K562 (cell line): Measurements from ENCODE around the gene CXCL17. TPM values are rescaled to one million over a fixed set of nuclear protein-coding genes. Genes with fewer than 3 reads are reported as not detected.

Experiments used
- ATAC-seq: fragments of 200-7000 bp; cut with Tn5 transposase; 3 replicates; pipeline ENCODE4 v1.9.1; 2020; ENCODE audit warnings: moderate library complexity
- BruUV-seq: library from RNA; stranded (reverse); fragments of 400-500 nt; replicated peaks from 2 replicates; lab custom pipeline; 2021; lab: Mats Ljungman, UMichigan
- CTCF ChIA-PET: fragments of 300-600 bp; formaldehyde crosslinking; extraction: SDS; loops from one replicate; lab custom pipeline; 2021; ENCODE audit warnings: low intra/inter-chr PET ratio; lab: Yijun Ruan, JAX
- POLR2A ChIA-PET: fragments of 300-600, 350-650 bp; sonication (Branson Sonifier 250); formaldehyde crosslinking; extraction: SDS; loops from one replicate; lab custom pipeline; 2021; ENCODE audit warnings: antibody characterized with exemption, inconsistent platforms; lab: Yijun Ruan, JAX
- DNase-seq, 4 experiments: peaks; one replicate each; pipeline versions ENCODE4 v3.0.0 to v3.0.0-alpha.2; 2011 to 2018; ENCODE audit warnings: low spot score in 3 of 4, mixed read lengths in 3 of 4; ENCODE audit errors: extremely low read depth in 1 of 4
- FAIRE-seq: peaks from 2 replicates; lab custom pipeline; 2011; peaks lifted over from hg19 to GRCh38; lab: Jason Lieb, UNC
- H2AFZ ChIP-seq: 2 replicates; pipeline ENCODE4 v1.6.0; 2011; ENCODE audit warnings: low read depth, low read length, control low read depth, inconsistent platforms
- H3K27ac ChIP-seq: fragments of 200-600 bp; 3 replicates; pipeline ENCODE4 v1.8.0; 2011; ENCODE audit warnings: low read depth, mild to moderate bottlenecking, control low read depth, inconsistent platforms, low read length, moderate library complexity, mixed read lengths; ENCODE audit errors: extremely low read depth
- H3K27me3 ChIP-seq, 2 experiments: fragments of 300-600 bp in 1 of 2; 2 replicates in 1 of 2; 3 replicates in 1 of 2; pipeline versions ENCODE4 v1.6.0 to v1.8.0; 2011; ENCODE audit warnings: inconsistent platforms in 2 of 2, low read length in 2 of 2, mild to moderate bottlenecking in 1 of 2, mixed read lengths in 1 of 2, moderate library complexity in 1 of 2; ENCODE audit not compliant: control insufficient read depth in 2 of 2, insufficient read depth in 2 of 2
- H3K36me3 ChIP-seq: fragments of 300-600 bp; 3 replicates; pipeline ENCODE4 v1.8.0; 2011; ENCODE audit warnings: mild to moderate bottlenecking, low read length, inconsistent platforms; ENCODE audit not compliant: control insufficient read depth, insufficient read depth
- H3K4me1 ChIP-seq, 2 experiments: fragments of 200-600 bp in 1 of 2; replicated peaks in 1 of 2; 2 replicates in 1 of 2; 3 replicates in 1 of 2; pipeline versions ENCODE4 v1.5.1 to v1.8.0; 2011; ENCODE audit warnings: inconsistent platforms in 2 of 2, low read length in 2 of 2, mild to moderate bottlenecking in 1 of 2, mixed read lengths in 1 of 2, moderate library complexity in 1 of 2; ENCODE audit not compliant: control insufficient read depth in 2 of 2, insufficient read depth in 2 of 2
- H3K4me2 ChIP-seq: 2 replicates; pipeline ENCODE4 v1.6.1; 2011; ENCODE audit warnings: low read length, control low read depth, inconsistent platforms, mixed read lengths; ENCODE audit not compliant: insufficient read depth
- H3K4me3 ChIP-seq: fragments of 200-600 bp; sonication (generic), shearing (Covaris generic); 2 replicates; pipeline ENCODE4 v1.5.1; 2016; ENCODE audit warnings: control low read depth, inconsistent platforms
- H3K79me2 ChIP-seq: fragments of 200-600 bp; 3 replicates; pipeline ENCODE4 v1.8.0; 2011; ENCODE audit warnings: low read length, inconsistent platforms; ENCODE audit not compliant: control insufficient read depth, insufficient read depth
- H3K9ac ChIP-seq, 2 experiments: 2 replicates each; pipeline versions ENCODE4 v1.6.0 to v1.6.1; 2011; ENCODE audit warnings: low read depth in 2 of 2, low read length in 2 of 2, control low read depth in 1 of 2, inconsistent platforms in 1 of 2, mild to moderate bottlenecking in 1 of 2, mixed read lengths in 1 of 2; ENCODE audit not compliant: insufficient read depth in 1 of 2
- H3K9me1 ChIP-seq: one replicate; pipeline ENCODE4 v1.6.0; 2011; ENCODE audit warnings: inconsistent platforms, mild to moderate bottlenecking, low read length, moderate library complexity; ENCODE audit not compliant: control insufficient read depth, insufficient read depth
- H3K9me3 ChIP-seq: replicated peaks from 2 replicates; pipeline ENCODE4 v1.5.1; 2011; ENCODE audit warnings: low read depth, low read length, inconsistent platforms; ENCODE audit not compliant: control insufficient read depth, insufficient read depth
- H4K20me1 ChIP-seq: replicated peaks from 2 replicates; pipeline ENCODE4 v1.6.1; 2011; ENCODE audit warnings: low read length, inconsistent platforms, mixed read lengths; ENCODE audit not compliant: control insufficient read depth, insufficient read depth
- BHLHE40 ChIP-seq: IDR thresholded peaks from 2 replicates; pipeline ENCODE4 v1.6.1; 2011; ENCODE audit warnings: low read length, improper control_type of control experiment
- C11orf30 ChIP-seq: fragments of 450-650 bp; IDR thresholded peaks from 2 replicates; pipeline ENCODE4 v1.6.1; 2016; ENCODE audit warnings: low read depth, mild to moderate bottlenecking
- NR4A1 ChIP-seq, 2 experiments: fragments of 250-450 bp in 1 of 2; fragments of 450-650 bp in 1 of 2; sonication (Bioruptor Pico) in 1 of 2; IDR thresholded peaks; 2 replicates each; pipeline versions ENCODE4 v1.4.0 to v1.6.1; 2016 to 2020; ENCODE audit warnings: mild to moderate bottlenecking in 2 of 2, missing compliant biosample characterization in 1 of 2, missing genetic modification characterization in 1 of 2, moderate library complexity in 1 of 2
- RBFOX2 ChIP-seq: fragments of 200-400 bp; formaldehyde crosslinking; IDR thresholded peaks from 2 replicates; pipeline ENCODE4 v1.6.1; 2017; ENCODE audit warnings: low read depth, mild to moderate bottlenecking, low read length, moderate library complexity
- ZNF76 ChIP-seq: fragments of 250-450 bp; sonication (Bioruptor Pico); IDR thresholded peaks from 2 replicates; pipeline ENCODE4 v1.4.0; 2020; ENCODE audit warnings: mild to moderate bottlenecking, moderate library complexity, borderline replicate concordance
- WGBS: fragments of 100-300 bp; shearing (Covaris generic); methylation state at CpG from one replicate; pipeline ENCODE4 v1.1.6; 2016; ENCODE audit warnings: low coverage, mixed read lengths; ENCODE audit not compliant: insufficient coverage; ENCODE audit errors: missing lambda C conversion rate; 5-methylcytosine and 5-hydroxymethylcytosine counted together
- in situ Hi-C: fragments of 300-500 bp; cut with MboI; formaldehyde crosslinking; loops from 4 replicates; pipeline ENCODE4 v1.15.0; 2018; ENCODE audit warnings: inconsistent platforms, mixed read lengths
- intact Hi-C: fragments of 100-400 bp; cut with micrococcal nuclease; formaldehyde crosslinking; loops from 2 replicates; pipeline ENCODE4 v1.14.2; 2022
- polyA plus RNA-seq, 8 experiments: library from polyadenylated mRNA; depleted of rRNA in 4 of 8; stranded (reverse) in 5 of 8; unstranded in 3 of 8; fragments of >200 nt; fragmentation: Nextera tagmentation in 2 of 8; fragmentation: Illumina TruSeq in 1 of 8; extraction: Ambion mirVana in 2 of 8; extraction: Trizol in 1 of 8; gene quantifications; 2 replicates each; pipeline versions ENCODE4 v1.2.1 to v1.2.3, GENCODE V29; 2011 to 2014; ENCODE audit warnings: inconsistent platforms in 1 of 8, missing spikeins in 1 of 8
- total RNA-seq, 7 experiments: library from RNA; depleted of rRNA in 6 of 7; stranded (reverse); fragments of >200 nt in 6 of 7; fragmentation: Illumina TruSeq in 2 of 7; extraction: Trizol in 2 of 7; gene quantifications; 2 replicates each; pipeline versions ENCODE4 v1.2.1 to v1.2.3, GENCODE V29; 2011 to 2021; ENCODE audit warnings: low replicate concordance in 1 of 7
- TF ChIP-seq, protein P1 (sequence below): sonication (generic); formaldehyde crosslinking; IDR thresholded peaks from 2 replicates; pipeline ENCODE4 v1.8.0; 2022; ENCODE audit warnings: missing genetic modification reagents, mild to moderate bottlenecking, borderline replicate concordance
- TF ChIP-seq, protein P2 (sequence below): fragments of 250-450 bp; sonication (Bioruptor Pico); IDR thresholded peaks from 2 replicates; pipeline ENCODE4 v1.4.0; 2020

CXCL17 gene
- total and polyA plus RNA-seq, 9 of the 15 experiments (the other 6 are each of a cell fraction or from before 2014, with no cell fraction given): 0.10 to 0.15 TPM; not detected in 7

DNA sequence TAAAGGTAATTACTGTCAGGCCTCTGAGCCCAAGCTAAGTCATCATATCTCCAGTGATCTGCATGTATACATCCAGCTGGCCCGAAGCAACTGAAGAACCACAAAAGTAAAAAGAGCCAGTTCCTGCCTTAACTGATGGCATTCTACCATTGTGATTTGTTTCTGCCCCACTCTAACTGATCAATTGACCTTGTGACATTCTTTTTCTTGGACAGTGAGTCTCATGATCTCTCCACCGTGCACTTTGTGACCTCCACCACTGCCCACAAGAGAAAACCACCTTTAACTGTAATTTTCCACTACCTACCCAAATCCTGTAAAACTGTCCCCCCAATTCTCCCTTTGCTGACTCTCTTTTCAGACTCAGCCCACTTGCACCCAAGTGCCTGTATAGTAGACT is 17.2 kb upstream of the CXCL17 start:
- no peak for FAIRE-seq
- TF ChIP-seq NR4A1 (CRISPR knock-in tag; IDR thresholded peaks at IDR 0.05): no peak
- no peak for TF ChIP-seq NR4A1 (tag; IDR thresholded peaks at IDR 0.05)
- no peak for TF ChIP-seq ZNF76 (CRISPR knock-in tag)
- TF ChIP-seq, protein P1, sequence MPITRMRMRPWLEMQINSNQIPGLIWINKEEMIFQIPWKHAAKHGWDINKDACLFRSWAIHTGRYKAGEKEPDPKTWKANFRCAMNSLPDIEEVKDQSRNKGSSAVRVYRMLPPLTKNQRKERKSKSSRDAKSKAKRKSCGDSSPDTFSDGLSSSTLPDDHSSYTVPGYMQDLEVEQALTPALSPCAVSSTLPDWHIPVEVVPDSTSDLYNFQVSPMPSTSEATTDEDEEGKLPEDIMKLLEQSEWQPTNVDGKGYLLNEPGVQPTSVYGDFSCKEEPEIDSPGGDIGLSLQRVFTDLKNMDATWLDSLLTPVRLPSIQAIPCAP: no peak
- no peak for TF ChIP-seq C11orf30
- TF ChIP-seq, protein P2, sequence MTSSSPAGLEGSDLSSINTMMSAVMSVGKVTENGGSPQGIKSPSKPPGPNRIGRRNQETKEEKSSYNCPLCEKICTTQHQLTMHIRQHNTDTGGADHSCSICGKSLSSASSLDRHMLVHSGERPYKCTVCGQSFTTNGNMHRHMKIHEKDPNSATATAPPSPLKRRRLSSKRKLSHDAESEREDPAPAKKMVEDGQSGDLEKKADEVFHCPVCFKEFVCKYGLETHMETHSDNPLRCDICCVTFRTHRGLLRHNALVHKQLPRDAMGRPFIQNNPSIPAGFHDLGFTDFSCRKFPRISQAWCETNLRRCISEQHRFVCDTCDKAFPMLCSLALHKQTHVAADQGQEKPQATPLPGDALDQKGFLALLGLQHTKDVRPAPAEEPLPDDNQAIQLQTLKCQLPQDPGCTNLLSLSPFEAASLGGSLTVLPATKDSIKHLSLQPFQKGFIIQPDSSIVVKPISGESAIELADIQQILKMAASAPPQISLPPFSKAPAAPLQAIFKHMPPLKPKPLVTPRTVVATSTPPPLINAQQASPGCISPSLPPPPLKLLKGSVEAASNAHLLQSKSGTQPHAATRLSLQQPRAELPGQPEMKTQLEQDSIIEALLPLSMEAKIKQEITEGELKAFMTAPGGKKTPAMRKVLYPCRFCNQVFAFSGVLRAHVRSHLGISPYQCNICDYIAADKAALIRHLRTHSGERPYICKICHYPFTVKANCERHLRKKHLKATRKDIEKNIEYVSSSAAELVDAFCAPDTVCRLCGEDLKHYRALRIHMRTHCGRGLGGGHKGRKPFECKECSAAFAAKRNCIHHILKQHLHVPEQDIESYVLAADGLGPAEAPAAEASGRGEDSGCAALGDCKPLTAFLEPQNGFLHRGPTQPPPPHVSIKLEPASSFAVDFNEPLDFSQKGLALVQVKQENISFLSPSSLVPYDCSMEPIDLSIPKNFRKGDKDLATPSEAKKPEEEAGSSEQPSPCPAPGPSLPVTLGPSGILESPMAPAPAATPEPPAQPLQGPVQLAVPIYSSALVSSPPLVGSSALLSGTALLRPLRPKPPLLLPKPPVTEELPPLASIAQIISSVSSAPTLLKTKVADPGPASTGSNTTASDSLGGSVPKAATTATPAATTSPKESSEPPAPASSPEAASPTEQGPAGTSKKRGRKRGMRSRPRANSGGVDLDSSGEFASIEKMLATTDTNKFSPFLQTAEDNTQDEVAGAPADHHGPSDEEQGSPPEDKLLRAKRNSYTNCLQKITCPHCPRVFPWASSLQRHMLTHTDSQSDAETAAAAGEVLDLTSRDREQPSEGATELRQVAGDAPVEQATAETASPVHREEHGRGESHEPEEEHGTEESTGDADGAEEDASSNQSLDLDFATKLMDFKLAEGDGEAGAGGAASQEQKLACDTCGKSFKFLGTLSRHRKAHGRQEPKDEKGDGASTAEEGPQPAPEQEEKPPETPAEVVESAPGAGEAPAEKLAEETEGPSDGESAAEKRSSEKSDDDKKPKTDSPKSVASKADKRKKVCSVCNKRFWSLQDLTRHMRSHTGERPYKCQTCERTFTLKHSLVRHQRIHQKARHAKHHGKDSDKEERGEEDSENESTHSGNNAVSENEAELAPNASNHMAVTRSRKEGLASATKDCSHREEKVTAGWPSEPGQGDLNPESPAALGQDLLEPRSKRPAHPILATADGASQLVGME (CRISPR knock-in tag): no peak
- TF ChIP-seq BHLHE40: no peak
- no peak for TF ChIP-seq RBFOX2
- TF ChIP-seq, all 486 proteins: peak for 0
- H3K27me3 ChIP-seq: peaks cover 10 to 30% of the 10 kb centered on the region in 2 experiments; a peak in 4 of 5 replicates
- no peaks in the 10 kb centered on the region for H3K4me1 ChIP-seq
- no peaks in the 10 kb centered on the region for H3K9me1 ChIP-seq
- intact Hi-C loops (no loop called here), in situ Hi-C loops (loop anchor here (10.0 kb wide), 1 partner anchor 135 kb away; the partner anchor contains the start of gene CEACAM8)
- DNase-seq (no peak), ATAC-seq (no peak)
- no peaks in the 10 kb centered on the region for H3K79me2 ChIP-seq
- ChIA-PET CTCF (interaction anchor here (0.6 kb wide), 1 partner anchor 1060 kb away, joined by 3 read pairs; no protein-coding TSS in a partner anchor), POLR2A (interaction anchor here (0.6 to 1.0 kb wide), 2 partner anchors 10 to 14 kb away, joined by 3 read pairs; no protein-coding TSS in a partner anchor)
- H4K20me1 ChIP-seq: no peaks in the 10 kb centered on the region
- no peak overlapping the region for H3K4me2 ChIP-seq
- H3K4me3 ChIP-seq: no peak overlapping the region
- no peaks in the 10 kb centered on the region for H3K36me3 ChIP-seq
- no peak overlapping the region for H2AFZ ChIP-seq
- no peaks in the 10 kb centered on the region for H3K9me3 ChIP-seq
- BruUV-seq: no TSS peak
- H3K27ac ChIP-seq: no peak overlapping the region
- no peak overlapping the region for H3K9ac ChIP-seq
- WGBS: 0% methylated on average over 2 of the region's 2 CpGs
